ENCODE measurements around the gene TNS1. TPM values are rescaled to one million over a fixed set of nuclear protein-coding genes. Genes with fewer than 3 reads are reported as not detected.

The TNS1 gene
- total RNA-seq, 1 donor from 2014 or later = 505 TPM

DNA sequence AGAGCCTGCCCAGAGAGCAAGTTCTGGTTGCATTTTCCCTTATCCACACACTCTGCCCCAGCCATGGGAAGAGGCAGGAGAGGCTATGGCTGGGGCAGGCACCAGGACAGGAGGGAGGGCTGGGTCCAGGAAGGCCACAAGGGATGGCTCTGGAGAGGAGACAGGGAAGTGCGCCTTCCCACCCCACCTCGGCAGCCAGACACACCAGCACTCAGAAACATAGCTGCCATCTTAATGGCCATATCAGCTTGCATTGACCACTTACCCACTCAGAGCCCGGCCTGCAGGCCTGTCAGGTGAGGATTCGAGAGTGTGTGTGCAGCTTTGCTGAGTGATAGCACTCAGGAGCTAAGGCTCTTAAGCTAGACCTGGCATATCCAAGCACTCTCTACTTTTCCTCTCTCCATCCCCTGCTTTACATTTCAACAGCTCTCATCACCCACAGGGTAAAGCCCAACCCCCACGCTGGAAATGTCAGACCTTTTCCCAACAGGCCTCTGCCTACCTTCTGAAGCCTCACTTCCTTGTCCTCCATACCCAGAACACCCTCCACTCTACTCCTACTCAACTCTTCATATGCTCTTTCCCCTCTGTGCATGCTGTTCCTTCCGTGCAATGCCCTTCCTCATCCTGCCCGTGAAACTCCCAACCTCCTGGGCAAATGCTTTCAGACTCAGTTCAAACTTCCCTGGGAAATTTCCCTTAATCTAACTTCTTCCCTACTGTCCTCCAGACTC lies 147.9 kb downstream of the TNS1 start:
- H3K27ac ChIP-seq = peak overlapping the region; percentile 41
- no peaks in the 10 kb centered on the region for H3K9me3 ChIP-seq
- no peak for TF ChIP-seq CTCF (IDR thresholded peaks at IDR 0.05)
- H3K36me3 ChIP-seq = peaks cover 66% of the 10 kb centered on the region
- intact Hi-C loops (cut with DNase I) = no loop called here
- no peak overlapping the region for H3K4me3 ChIP-seq
- DNase-seq (no peak), ATAC-seq (no peak)
- H3K27me3 ChIP-seq (ENCODE audit: low read depth) = no peaks in the 10 kb centered on the region
- H3K4me1 ChIP-seq = peaks cover 80% of the 10 kb centered on the region

GRCh38 chr2:217853961-217854360 lies 148.8 kb downstream of the TNS1 start:
- no peak for DNase-seq
- TF ChIP-seq CTCF (IDR thresholded peaks at IDR 0.05) = no peak
- intact Hi-C loops (cut with DNase I) = no loop called here
- peaks cover 63% of the 10 kb centered on the region for H3K36me3 ChIP-seq
- peaks cover 81% of the 10 kb centered on the region for H3K4me1 ChIP-seq
- no peak overlapping the region for H3K27ac ChIP-seq
- H3K9me3 ChIP-seq = no peaks in the 10 kb centered on the region
- H3K27me3 ChIP-seq (ENCODE audit: low read depth) = no peaks in the 10 kb centered on the region
- no peak for ATAC-seq
- H3K4me3 ChIP-seq = no peak overlapping the region

- intact Hi-C loops (cut with DNase I) = no loop called here
- DNase-seq (no peak), ATAC-seq (peak in 1 of 2 donors; percentile 2)
- peaks cover 69% of the 10 kb centered on the region for H3K36me3 ChIP-seq
- no peaks in the 10 kb centered on the region for H3K27me3 ChIP-seq (ENCODE audit: low read depth)
- peak overlapping the region; percentile 67 for H3K27ac ChIP-seq
- no peaks in the 10 kb centered on the region for H3K9me3 ChIP-seq
- H3K4me1 ChIP-seq = peaks cover 87% of the 10 kb centered on the region
- no peak overlapping the region for H3K4me3 ChIP-seq
- TF ChIP-seq CTCF (IDR thresholded peaks at IDR 0.05) = no peak
Measured at GRCh38 chr2:217853301-217853881, 149.4 kb downstream of the TNS1 start.

- H3K27ac ChIP-seq = peak overlapping the region; percentile 67
- intact Hi-C loops (cut with DNase I) = no loop called here
- peaks cover 94% of the 10 kb centered on the region for H3K4me1 ChIP-seq
- no peak overlapping the region for H3K4me3 ChIP-seq
- TF ChIP-seq CTCF (IDR thresholded peaks at IDR 0.05) = no peak
- H3K27me3 ChIP-seq (ENCODE audit: low read depth) = no peaks in the 10 kb centered on the region
- H3K9me3 ChIP-seq = no peaks in the 10 kb centered on the region
- H3K36me3 ChIP-seq = peaks cover 73% of the 10 kb centered on the region
- ATAC-seq = no peak
- no peak for DNase-seq
Measured at GRCh38 chr2:217852555-217853211, 150.1 kb downstream of the TNS1 start.

DNA sequence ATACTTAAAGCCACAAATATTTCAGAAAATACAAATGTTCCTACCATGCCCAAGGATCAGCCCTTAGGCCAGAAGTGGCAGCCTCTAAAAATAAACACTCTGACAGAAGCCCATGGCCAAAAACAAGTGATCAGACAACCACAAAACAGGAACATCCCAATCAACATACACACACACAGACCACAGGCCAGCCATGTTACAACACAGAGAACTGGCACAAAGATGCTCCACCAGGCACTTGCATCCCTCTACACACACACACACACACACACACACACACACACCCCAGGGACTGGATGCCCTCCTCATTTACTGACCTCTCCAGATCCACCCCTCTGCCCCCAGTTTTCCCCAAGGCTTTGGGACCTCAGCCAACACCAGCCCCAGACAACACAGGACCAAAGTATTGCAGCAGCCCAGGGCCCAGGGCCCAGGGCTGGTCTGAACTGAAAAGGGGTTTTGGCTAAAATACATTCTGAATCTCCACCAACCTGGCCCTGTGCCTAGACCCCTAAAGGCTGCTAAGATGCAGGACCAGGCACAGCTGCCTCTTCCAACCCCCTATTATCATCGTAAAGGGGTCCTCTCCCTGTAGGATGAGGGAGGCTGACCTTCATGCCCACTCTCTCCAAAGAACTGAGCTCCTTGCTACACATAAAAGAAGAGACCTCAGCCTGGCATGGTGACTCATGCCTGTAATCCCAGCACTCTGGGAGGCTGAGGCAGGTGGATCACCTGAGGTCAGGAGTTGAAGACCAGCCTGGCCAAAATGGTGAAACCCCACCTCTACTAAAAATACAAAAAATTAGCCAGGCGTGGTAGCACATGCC lies 151.4 kb downstream of the TNS1 start:
- no peaks in the 10 kb centered on the region for H3K9me3 ChIP-seq
- peaks cover 73% of the 10 kb centered on the region for H3K36me3 ChIP-seq
- H3K27me3 ChIP-seq (ENCODE audit: low read depth) = no peaks in the 10 kb centered on the region
- ATAC-seq (peak; percentile 15 to 56), DNase-seq (peak; percentile 58)
- H3K4me1 ChIP-seq = peaks cover 98% of the 10 kb centered on the region
- peak overlapping the region; percentile 67 for H3K27ac ChIP-seq
- no peak overlapping the region for H3K4me3 ChIP-seq
- intact Hi-C loops (cut with DNase I) = no loop called here
- TF ChIP-seq CTCF (IDR thresholded peaks at IDR 0.05) = no peak
